ENCODE measurements around the gene PRDM15.

The PRDM15 gene

DNA sequence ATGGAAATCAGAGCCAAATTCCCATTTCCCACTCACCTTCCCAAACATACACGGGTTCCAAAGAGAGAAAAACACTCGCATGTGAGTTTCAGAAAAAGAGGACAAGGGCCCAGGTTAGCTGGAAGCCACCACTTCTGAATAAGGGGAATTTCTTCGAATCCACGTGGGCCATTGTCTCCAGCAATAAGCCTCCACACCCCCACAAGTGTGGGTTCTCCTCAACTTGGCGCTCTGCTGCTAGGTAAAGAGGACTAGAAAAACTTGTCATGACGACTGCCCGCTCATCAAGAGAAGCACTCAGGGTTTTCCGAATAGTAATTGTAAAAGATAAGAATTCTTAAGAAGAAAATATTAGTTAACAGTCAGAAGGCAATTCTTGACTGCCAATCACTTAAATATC lies 30.6 kb downstream of the PRDM15 start:
- Histone ChIP-seq H3K27ac (ENCODE audit: low read depth, low read length) (no peak overlapping the region), H3K23ac (ENCODE audit: low read length) (no peak overlapping the region), H3K36me3 (ENCODE audit: control insufficient read depth in 1 of 2, insufficient read depth in 2 of 2, low read length in 2 of 2) (peaks cover 4 to 10% of the 10 kb centered on the region in 2 experiments), H3K4ac (ENCODE audit: low read depth, low read length) (no peak overlapping the region), H3K18ac (ENCODE audit: low read length) (no peak overlapping the region), H4K12ac (ENCODE audit: low read depth, low read length) (no peak overlapping the region), H3K79me1 (ENCODE audit: low read length) (no peaks in the 10 kb centered on the region), H3K4me3 (ENCODE audit: low read depth, low read length) (no peak overlapping the region), H3K79me2 (ENCODE audit: control insufficient read depth, insufficient read depth, low read length, poor library complexity) (no peaks in the 10 kb centered on the region), H4K8ac (ENCODE audit: low read depth, low read length) (no peak overlapping the region), H2BK12ac (ENCODE audit: low read length) (no peak overlapping the region), H3K4me1 (ENCODE audit: control insufficient read depth in 1 of 2, insufficient read depth in 2 of 2, low read length in 2 of 2) (peaks cover 0 to 3% of the 10 kb centered on the region in 2 experiments), H3K4me2 (ENCODE audit: low read length) (no peak overlapping the region), H2BK120ac (ENCODE audit: insufficient read depth, low read length, poor library complexity) (no peak overlapping the region), H3K9me3 (ENCODE audit: insufficient read depth, low read depth, low read length) (no peaks in the 10 kb centered on the region), H2AFZ (ENCODE audit: insufficient read depth, low read length, poor library complexity) (no peak overlapping the region), H4K91ac (ENCODE audit: low read depth, low read length) (no peak overlapping the region), H3K14ac (ENCODE audit: low read length) (no peak overlapping the region), H2BK5ac (ENCODE audit: low read depth, low read length, poor library complexity) (no peak overlapping the region), H3K27me3 (ENCODE audit: insufficient read depth, low read length) (no peaks in the 10 kb centered on the region), H2AK5ac (ENCODE audit: low read length) (no peak overlapping the region), H3K9ac (ENCODE audit: low read length) (no peak overlapping the region)
- no peak for DNase-seq
- WGBS (ENCODE audit: extremely low coverage, insufficient coverage, insufficient read length), result no CpG with 5 or more reads among the region's 8 CpGs

- no CpG with 5 or more reads among the region's 21 CpGs for WGBS (ENCODE audit: extremely low coverage, insufficient coverage, insufficient read length)
- Histone ChIP-seq H3K36me3 (ENCODE audit: control insufficient read depth in 1 of 2, insufficient read depth in 2 of 2, low read length in 2 of 2) (peaks cover 3 to 9% of the 10 kb centered on the region in 2 experiments), H2BK120ac (ENCODE audit: insufficient read depth, low read length, poor library complexity) (no peak overlapping the region), H3K9ac (ENCODE audit: low read length) (no peak overlapping the region), H3K18ac (ENCODE audit: low read length) (no peak overlapping the region), H2AK5ac (ENCODE audit: low read length) (no peak overlapping the region), H2AFZ (ENCODE audit: insufficient read depth, low read length, poor library complexity) (no peak overlapping the region), H3K27me3 (ENCODE audit: insufficient read depth, low read length) (no peaks in the 10 kb centered on the region), H3K9me3 (ENCODE audit: insufficient read depth, low read depth, low read length) (no peaks in the 10 kb centered on the region), H3K23ac (ENCODE audit: low read length) (no peak overlapping the region), H3K14ac (ENCODE audit: low read length) (no peak overlapping the region), H3K4me1 (ENCODE audit: control insufficient read depth in 1 of 2, insufficient read depth in 2 of 2, low read length in 2 of 2) (peaks cover 0 to 3% of the 10 kb centered on the region in 2 experiments), H3K4ac (ENCODE audit: low read depth, low read length) (no peak overlapping the region), H3K79me1 (ENCODE audit: low read length) (no peaks in the 10 kb centered on the region), H4K8ac (ENCODE audit: low read depth, low read length) (no peak overlapping the region), H3K4me3 (ENCODE audit: low read depth, low read length) (no peak overlapping the region), H3K79me2 (ENCODE audit: control insufficient read depth, insufficient read depth, low read length, poor library complexity) (no peaks in the 10 kb centered on the region), H4K91ac (ENCODE audit: low read depth, low read length) (no peak overlapping the region), H2BK12ac (ENCODE audit: low read length) (no peak overlapping the region), H3K4me2 (ENCODE audit: low read length) (no peak overlapping the region), H3K27ac (ENCODE audit: low read depth, low read length) (no peak overlapping the region), H2BK5ac (ENCODE audit: low read depth, low read length, poor library complexity) (no peak overlapping the region), H4K12ac (ENCODE audit: low read depth, low read length) (no peak overlapping the region)
- no peak for DNase-seq
Observed at GRCh38 chr21:41847066-41847804, 31.9 kb downstream of the PRDM15 start.

DNA sequence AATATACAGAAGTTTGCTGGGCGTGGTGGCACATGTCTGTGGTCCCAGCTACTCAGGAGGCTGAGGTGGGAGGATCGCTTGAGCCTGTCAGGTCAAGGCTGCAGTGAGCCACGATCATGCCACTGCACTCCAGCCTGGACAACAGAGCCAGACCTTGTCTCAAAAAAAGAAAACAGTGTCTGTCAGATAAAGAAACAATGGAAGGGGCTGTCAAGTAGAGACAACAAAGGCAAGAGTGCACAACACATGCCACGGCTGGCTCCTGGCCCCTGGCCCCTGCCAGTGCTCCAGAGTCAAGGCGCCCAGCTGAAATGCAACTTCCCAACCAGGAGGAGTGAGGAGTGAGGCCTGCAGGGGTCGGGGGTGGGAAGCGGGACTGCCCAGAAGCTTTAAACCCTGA lies 32.6 kb downstream of the PRDM15 start:
- Histone ChIP-seq H4K91ac (ENCODE audit: low read depth, low read length) (no peak overlapping the region), H3K14ac (ENCODE audit: low read length) (no peak overlapping the region), H2BK120ac (ENCODE audit: insufficient read depth, low read length, poor library complexity) (no peak overlapping the region), H3K23ac (ENCODE audit: low read length) (no peak overlapping the region), H3K79me2 (ENCODE audit: control insufficient read depth, insufficient read depth, low read length, poor library complexity) (no peaks in the 10 kb centered on the region), H3K79me1 (ENCODE audit: low read length) (no peaks in the 10 kb centered on the region), H3K18ac (ENCODE audit: low read length) (no peak overlapping the region), H3K36me3 (ENCODE audit: control insufficient read depth in 1 of 2, insufficient read depth in 2 of 2, low read length in 2 of 2) (peaks cover 3 to 9% of the 10 kb centered on the region in 2 experiments), H3K9me3 (ENCODE audit: insufficient read depth, low read depth, low read length) (no peaks in the 10 kb centered on the region), H3K27ac (ENCODE audit: low read depth, low read length) (no peak overlapping the region), H3K4me1 (ENCODE audit: control insufficient read depth in 1 of 2, insufficient read depth in 2 of 2, low read length in 2 of 2) (peaks cover 0 to 3% of the 10 kb centered on the region in 2 experiments), H4K12ac (ENCODE audit: low read depth, low read length) (no peak overlapping the region), H3K4me3 (ENCODE audit: low read depth, low read length) (no peak overlapping the region), H3K27me3 (ENCODE audit: insufficient read depth, low read length) (no peaks in the 10 kb centered on the region), H3K9ac (ENCODE audit: low read length) (no peak overlapping the region), H3K4ac (ENCODE audit: low read depth, low read length) (no peak overlapping the region), H4K8ac (ENCODE audit: low read depth, low read length) (no peak overlapping the region), H2AK5ac (ENCODE audit: low read length) (no peak overlapping the region), H2BK12ac (ENCODE audit: low read length) (no peak overlapping the region), H3K4me2 (ENCODE audit: low read length) (no peak overlapping the region), H2BK5ac (ENCODE audit: low read depth, low read length, poor library complexity) (no peak overlapping the region), H2AFZ (ENCODE audit: insufficient read depth, low read length, poor library complexity) (no peak overlapping the region)
- no peak for DNase-seq
- WGBS (ENCODE audit: extremely low coverage, insufficient coverage, insufficient read length), result no CpG with 5 or more reads among the region's 7 CpGs

GRCh38 chr21:41846033-41846317 lies 33.2 kb downstream of the PRDM15 start:
- no peak for DNase-seq
- Histone ChIP-seq H4K12ac (ENCODE audit: low read depth, low read length) (no peak overlapping the region), H2BK120ac (ENCODE audit: insufficient read depth, low read length, poor library complexity) (no peak overlapping the region), H3K4me3 (ENCODE audit: low read depth, low read length) (no peak overlapping the region), H2AFZ (ENCODE audit: insufficient read depth, low read length, poor library complexity) (no peak overlapping the region), H3K4ac (ENCODE audit: low read depth, low read length) (no peak overlapping the region), H3K14ac (ENCODE audit: low read length) (no peak overlapping the region), H3K36me3 (ENCODE audit: control insufficient read depth in 1 of 2, insufficient read depth in 2 of 2, low read length in 2 of 2) (peaks cover 2 to 5% of the 10 kb centered on the region in 2 experiments), H3K9me3 (ENCODE audit: insufficient read depth, low read depth, low read length) (no peaks in the 10 kb centered on the region), H2BK12ac (ENCODE audit: low read length) (no peak overlapping the region), H3K27ac (ENCODE audit: low read depth, low read length) (no peak overlapping the region), H4K8ac (ENCODE audit: low read depth, low read length) (no peak overlapping the region), H3K4me1 (ENCODE audit: control insufficient read depth in 1 of 2, insufficient read depth in 2 of 2, low read length in 2 of 2) (peaks cover 0 to 3% of the 10 kb centered on the region in 2 experiments), H3K18ac (ENCODE audit: low read length) (no peak overlapping the region), H3K9ac (ENCODE audit: low read length) (no peak overlapping the region), H2AK5ac (ENCODE audit: low read length) (no peak overlapping the region), H4K91ac (ENCODE audit: low read depth, low read length) (no peak overlapping the region), H3K79me1 (ENCODE audit: low read length) (no peaks in the 10 kb centered on the region), H3K23ac (ENCODE audit: low read length) (no peak overlapping the region), H3K27me3 (ENCODE audit: insufficient read depth, low read length) (no peaks in the 10 kb centered on the region), H3K79me2 (ENCODE audit: control insufficient read depth, insufficient read depth, low read length, poor library complexity) (no peaks in the 10 kb centered on the region), H3K4me2 (ENCODE audit: low read length) (no peak overlapping the region), H2BK5ac (ENCODE audit: low read depth, low read length, poor library complexity) (no peak overlapping the region)
- WGBS (ENCODE audit: extremely low coverage, insufficient coverage, insufficient read length), result no CpG with 5 or more reads among the region's 6 CpGs
